HG02678 (cell line): ENCODE results near the gene MISP.
"Not testable (repeated sequence)": the region's sequence is repeated elsewhere in the genome, so short reads cannot be mapped to it uniquely, and the experiment has no call there.

ENCODE experiments used
- ATAC-seq: cut with Tn5 transposase; IDR thresholded peaks from one replicate; pipeline ENCODE4 v1.9.1; 2021; ENCODE audit warnings: mild to moderate bottlenecking, moderate library complexity; ENCODE audit not compliant: unreplicated experiment

The MISP gene

GRCh38 chr19:745138-745537, 5.8 kb upstream of the MISP start:
- ATAC-seq = not testable (repeated sequence)

GRCh38 chr19:746208-746819, 4.6 kb upstream of the MISP start:
- ATAC-seq = no peak

- ATAC-seq = no peak
Observed at GRCh38 chr19:746956-747355, 4.0 kb upstream of the MISP start.

- ATAC-seq = no peak
Observed at GRCh38 chr19:747432-748273, 3.3 kb upstream of the MISP start.

GRCh38 chr19:748274-748598, 2.7 kb upstream of the MISP start:
- ATAC-seq = no peak

- ATAC-seq = no peak
Observed at GRCh38 chr19:749811-750210, 1.1 kb upstream of the MISP start.

GRCh38 chr19:751501-752341, 809 bp downstream of the MISP start:
- ATAC-seq = no peak

- ATAC-seq = no peak
Observed at GRCh38 chr19:752652-753517, 2.0 kb downstream of the MISP start.

GRCh38 chr19:754530-754929, 3.6 kb downstream of the MISP start:
- ATAC-seq = no peak

- no peak for ATAC-seq
Observed at GRCh38 chr19:755063-755462, 4.2 kb downstream of the MISP start.

- no peak for ATAC-seq
Observed at GRCh38 chr19:756236-756635, 5.3 kb downstream of the MISP start.

- no peak for ATAC-seq
Observed at GRCh38 chr19:756821-757688, 6.1 kb downstream of the MISP start.

GRCh38 chr19:757811-758668, 7.1 kb downstream of the MISP start:
- no peak for ATAC-seq

- ATAC-seq = no peak
Observed at GRCh38 chr19:763181-763580, 12.3 kb downstream of the MISP start.

- ATAC-seq = no peak
Observed at GRCh38 chr19:763869-764268, 13.0 kb downstream of the MISP start.

- ATAC-seq = no peak
Observed at GRCh38 chr19:764301-764700, 13.4 kb downstream of the MISP start.

GRCh38 chr19:765179-765738, 14.3 kb downstream of the MISP start:
- no peak for ATAC-seq

GRCh38 chr19:768424-768823, 17.5 kb downstream of the MISP start:
- ATAC-seq = no peak

- ATAC-seq = no peak
Observed at GRCh38 chr19:769616-770015, 18.7 kb downstream of the MISP start.
